ENCODE data around the gene NOVA2. TPM values are rescaled to one million over a fixed set of nuclear protein-coding genes. Genes with fewer than 3 reads are reported as not detected.
A peak's percentile ranks its signal among the peaks of the same experiment; 100 is the strongest.

Gene NOVA2
- total RNA-seq, 1 experiment from 2014 or later = 2.5 TPM

- POLR2A ChIA-PET = interaction anchor here (0.7 to 1.4 kb wide), 8 partner anchors 10 to 132 kb away, joined by 3 to 6 read pairs (median 3); partner anchors contain the start of genes IRF2BP1, NANOS2 and SYMPK
- intact Hi-C loops (cut with micrococcal nuclease) = loop anchor here (2.0 kb wide), 1 partner anchor 16 kb away; the partner anchor contains the start of gene IRF2BP1
- H2AFZ ChIP-seq (ENCODE audit: low read depth, low read length, poor library complexity, severe bottlenecking) = no peak overlapping the region
- RAD21 ChIA-PET (ENCODE audit: low non-redundant PET in 1 of 2, low total read pairs in 2 of 2, uncharacterized antibody in 2 of 2, unreplicated experiment in 2 of 2) = interaction anchor here (0.6 to 1.4 kb wide), 5 partner anchors 15 to 315 kb away, joined by 3 to 7 read pairs (median 3); partner anchors contain the start of gene CCDC61 (in 1 of the 2)
- peak overlapping the region; percentile 72 for H3K27ac ChIP-seq (ENCODE audit: low read depth, low read length)
- no peaks in the 10 kb centered on the region for H4K20me1 ChIP-seq (ENCODE audit: insufficient read depth)
- peak overlapping the region; percentile 88 for H3K9ac ChIP-seq (ENCODE audit: low read length)
- peak overlapping the region; percentile 84 for H3K4me2 ChIP-seq (ENCODE audit: low read length)
- no peaks in the 10 kb centered on the region for H3K27me3 ChIP-seq (ENCODE audit: insufficient read depth, low read length)
- CTCF ChIA-PET = interaction anchor here (0.7 to 1.5 kb wide), 7 partner anchors 10 to 166 kb away, joined by 3 to 9 read pairs (median 3); partner anchors contain the start of genes FOXA3, IRF2BP1, NANOS2 and SIX5
- no peaks in the 10 kb centered on the region for H3K9me2 ChIP-seq (ENCODE audit: insufficient read depth)
- no peaks in the 10 kb centered on the region for H3K9me3 ChIP-seq (ENCODE audit: control insufficient read depth in 1 of 2, insufficient read depth in 1 of 2, low read depth in 1 of 2, low read length in 2 of 2)
- peaks cover 0 to 10% of the 10 kb centered on the region in 2 experiments; a peak in 1 of 4 replicates for H3K4me1 ChIP-seq (ENCODE audit: control insufficient read depth in 1 of 2, insufficient read depth in 2 of 2, low read length in 2 of 2)
- peaks cover 0 to 3% of the 10 kb centered on the region in 2 experiments; a peak in 1 of 4 replicates for H3K36me3 ChIP-seq (ENCODE audit: control insufficient read depth in 1 of 2, insufficient read depth in 2 of 2, low read length in 2 of 2)
- DNase-seq (ENCODE audit: low read depth, low spot score) (peak; percentile 92), ATAC-seq (peak; percentile 92)
- H3K79me2 ChIP-seq (ENCODE audit: insufficient read depth, low read length) = peaks cover 5% of the 10 kb centered on the region; the same call in 1 of the 2 replicates
- TF ChIP-seq POLR2A (IDR thresholded peaks at IDR 0.05; ENCODE audit: borderline replicate concordance, extremely low read depth, insufficient read depth, insufficient read length) (peak; percentile 61), ZFX (IDR thresholded peaks at IDR 0.05) (peak; percentile 18; the same call in 1 of the 2 replicates), POLR2AphosphoS5 (IDR thresholded peaks at IDR 0.05; ENCODE audit: low read depth, low read length) (peak; percentile 84), CEBPB (IDR thresholded peaks at IDR 0.05; ENCODE audit: low read depth) (no peak)
- BruUV-seq (replicated peaks) = TSS peak; percentile 70
- peak overlapping the region; percentile 75 to 86 for H3K4me3 ChIP-seq (replicated peaks in 1 of 2; ENCODE audit: low read depth in 1 of 2, low read length in 2 of 2)
Measured at GRCh38 chr19:45902651-45903625, 70.7 kb downstream of the NOVA2 start.
